ENCODE results near the gene CADPS.

- TF ChIP-seq POLR2A (IDR thresholded peaks at IDR 0.05) (no peak), POLR2AphosphoS5 (IDR thresholded peaks at IDR 0.05) (no peak)
- TF ChIP-seq, protein P1, sequence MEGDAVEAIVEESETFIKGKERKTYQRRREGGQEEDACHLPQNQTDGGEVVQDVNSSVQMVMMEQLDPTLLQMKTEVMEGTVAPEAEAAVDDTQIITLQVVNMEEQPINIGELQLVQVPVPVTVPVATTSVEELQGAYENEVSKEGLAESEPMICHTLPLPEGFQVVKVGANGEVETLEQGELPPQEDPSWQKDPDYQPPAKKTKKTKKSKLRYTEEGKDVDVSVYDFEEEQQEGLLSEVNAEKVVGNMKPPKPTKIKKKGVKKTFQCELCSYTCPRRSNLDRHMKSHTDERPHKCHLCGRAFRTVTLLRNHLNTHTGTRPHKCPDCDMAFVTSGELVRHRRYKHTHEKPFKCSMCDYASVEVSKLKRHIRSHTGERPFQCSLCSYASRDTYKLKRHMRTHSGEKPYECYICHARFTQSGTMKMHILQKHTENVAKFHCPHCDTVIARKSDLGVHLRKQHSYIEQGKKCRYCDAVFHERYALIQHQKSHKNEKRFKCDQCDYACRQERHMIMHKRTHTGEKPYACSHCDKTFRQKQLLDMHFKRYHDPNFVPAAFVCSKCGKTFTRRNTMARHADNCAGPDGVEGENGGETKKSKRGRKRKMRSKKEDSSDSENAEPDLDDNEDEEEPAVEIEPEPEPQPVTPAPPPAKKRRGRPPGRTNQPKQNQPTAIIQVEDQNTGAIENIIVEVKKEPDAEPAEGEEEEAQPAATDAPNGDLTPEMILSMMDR (IDR thresholded peaks at IDR 0.05) = no peak
Measured at GRCh38 chr3:62837145-62837787, 38.0 kb downstream of the CADPS start.
